Mammary epithelial cell (primary cell): ENCODE results near the gene PROKR1.

Experiments used
- EZH2 ChIP-seq: IDR thresholded peaks from 2 replicates; pipeline ENCODE4 v1.6.1; 2012; ENCODE audit warnings: low read length, inconsistent platforms, borderline replicate concordance
- TF ChIP-seq, protein P1 (sequence below), 2 donors: IDR thresholded peaks in 1 of 2; conservative IDR thresholded peaks in 1 of 2; 2 replicates each; pipeline ENCODE4 v1.5.1; 2011 to 2012; ENCODE audit warnings: inconsistent platforms in 2 of 2, low read length in 2 of 2, mild to moderate bottlenecking in 2 of 2, control low read depth in 1 of 2, low read depth in 1 of 2; ENCODE audit not compliant: insufficient read depth in 1 of 2; ENCODE audit errors: extremely low read depth in 1 of 2

- TF ChIP-seq, protein P1, sequence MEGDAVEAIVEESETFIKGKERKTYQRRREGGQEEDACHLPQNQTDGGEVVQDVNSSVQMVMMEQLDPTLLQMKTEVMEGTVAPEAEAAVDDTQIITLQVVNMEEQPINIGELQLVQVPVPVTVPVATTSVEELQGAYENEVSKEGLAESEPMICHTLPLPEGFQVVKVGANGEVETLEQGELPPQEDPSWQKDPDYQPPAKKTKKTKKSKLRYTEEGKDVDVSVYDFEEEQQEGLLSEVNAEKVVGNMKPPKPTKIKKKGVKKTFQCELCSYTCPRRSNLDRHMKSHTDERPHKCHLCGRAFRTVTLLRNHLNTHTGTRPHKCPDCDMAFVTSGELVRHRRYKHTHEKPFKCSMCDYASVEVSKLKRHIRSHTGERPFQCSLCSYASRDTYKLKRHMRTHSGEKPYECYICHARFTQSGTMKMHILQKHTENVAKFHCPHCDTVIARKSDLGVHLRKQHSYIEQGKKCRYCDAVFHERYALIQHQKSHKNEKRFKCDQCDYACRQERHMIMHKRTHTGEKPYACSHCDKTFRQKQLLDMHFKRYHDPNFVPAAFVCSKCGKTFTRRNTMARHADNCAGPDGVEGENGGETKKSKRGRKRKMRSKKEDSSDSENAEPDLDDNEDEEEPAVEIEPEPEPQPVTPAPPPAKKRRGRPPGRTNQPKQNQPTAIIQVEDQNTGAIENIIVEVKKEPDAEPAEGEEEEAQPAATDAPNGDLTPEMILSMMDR (conservative IDR thresholded peaks at IDR 0.05 in 1 of 2, IDR thresholded peaks at IDR 0.05 in 1 of 2; ENCODE audit: extremely low read depth in 1 of 2, insufficient read depth in 1 of 2, low read depth in 1 of 2, low read length in 2 of 2): no peak
- TF ChIP-seq EZH2: no peak
Measured at GRCh38 chr2:68692511-68692910, 49.1 kb downstream of the PROKR1 start.
